ENCODE results near the gene LPIN2. TPM values are rescaled to one million over a fixed set of nuclear protein-coding genes. Genes with fewer than 3 reads are reported as not detected.

LPIN2 gene
- total and polyA plus RNA-seq, 2 of the 13 experiments (the other 11 are each of a cell fraction or from before 2014, with no cell fraction given), result 46.0 to 119 TPM

DNA sequence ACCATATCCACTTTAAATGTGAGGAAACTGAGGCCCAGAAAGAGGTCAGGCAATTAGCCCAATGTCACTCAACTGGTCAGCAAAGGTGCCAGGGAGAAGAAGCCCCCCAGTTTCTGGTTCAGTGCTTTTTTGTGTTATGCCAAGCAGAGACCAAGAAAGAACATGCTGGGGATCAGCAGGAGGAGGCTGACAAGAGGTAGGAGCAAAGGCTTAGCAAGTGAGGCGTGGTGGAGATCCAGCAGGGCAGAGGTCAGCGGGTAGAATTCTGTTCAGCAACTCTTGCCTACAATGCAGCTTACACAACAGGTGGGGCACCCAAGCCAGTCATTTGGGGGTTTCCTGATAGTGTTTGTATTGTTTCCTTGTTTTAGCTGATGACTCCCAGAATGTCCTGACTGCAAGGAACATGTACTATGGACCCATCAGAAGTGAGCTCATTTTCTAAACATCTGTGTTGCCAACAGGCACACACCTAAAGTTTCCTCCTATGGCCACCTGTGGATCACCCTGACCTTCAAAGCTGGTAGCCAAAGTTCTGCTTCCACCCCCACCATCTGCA lies 28.2 kb downstream of the LPIN2 start (continued):
- TF ChIP-seq, protein P1, sequence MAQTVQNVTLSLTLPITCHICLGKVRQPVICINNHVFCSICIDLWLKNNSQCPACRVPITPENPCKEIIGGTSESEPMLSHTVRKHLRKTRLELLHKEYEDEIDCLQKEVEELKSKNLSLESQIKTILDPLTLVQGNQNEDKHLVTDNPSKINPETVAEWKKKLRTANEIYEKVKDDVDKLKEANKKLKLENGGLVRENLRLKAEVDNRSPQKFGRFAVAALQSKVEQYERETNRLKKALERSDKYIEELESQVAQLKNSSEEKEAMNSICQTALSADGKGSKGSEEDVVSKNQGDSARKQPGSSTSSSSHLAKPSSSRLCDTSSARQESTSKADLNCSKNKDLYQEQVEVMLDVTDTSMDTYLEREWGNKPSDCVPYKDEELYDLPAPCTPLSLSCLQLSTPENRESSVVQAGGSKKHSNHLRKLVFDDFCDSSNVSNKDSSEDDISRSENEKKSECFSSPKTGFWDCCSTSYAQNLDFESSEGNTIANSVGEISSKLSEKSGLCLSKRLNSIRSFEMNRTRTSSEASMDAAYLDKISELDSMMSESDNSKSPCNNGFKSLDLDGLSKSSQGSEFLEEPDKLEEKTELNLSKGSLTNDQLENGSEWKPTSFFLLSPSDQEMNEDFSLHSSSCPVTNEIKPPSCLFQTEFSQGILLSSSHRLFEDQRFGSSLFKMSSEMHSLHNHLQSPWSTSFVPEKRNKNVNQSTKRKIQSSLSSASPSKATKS (CRISPR knock-in tag; IDR thresholded peaks at IDR 0.05), result no peak
- TF ChIP-seq ZNF720 (CRISPR knock-in tag; IDR thresholded peaks at IDR 0.05) (no peak), BRCA1 (CRISPR knock-in tag; IDR thresholded peaks at IDR 0.05) (no peak), ATF7 (IDR thresholded peaks at IDR 0.05) (peak; percentile 74), ATF7 (CRISPR knock-in tag; IDR thresholded peaks at IDR 0.05) (peak; percentile 94), SP2 (CRISPR knock-in tag; IDR thresholded peaks at IDR 0.05) (no peak), RFX3 (CRISPR knock-in tag; IDR thresholded peaks at IDR 0.05) (no peak), ZNF335 (CRISPR knock-in tag; IDR thresholded peaks at IDR 0.05) (no peak), ZNF501 (CRISPR knock-in tag; IDR thresholded peaks at IDR 0.05) (peak; percentile 42; the same call in 1 of the 2 replicates), GTF3A (CRISPR knock-in tag; conservative IDR thresholded peaks at IDR 0.05) (no peak), ZIK1 (CRISPR knock-in tag; IDR thresholded peaks at IDR 0.05; ENCODE audit: borderline replicate concordance, low read depth) (no peak), MXD4 (CRISPR knock-in tag; IDR thresholded peaks at IDR 0.05) (0 out of 2 replicates have a peak, but pooled peaks have one; percentile 47), ZNF431 (CRISPR knock-in tag; IDR thresholded peaks at IDR 0.05; ENCODE audit: borderline replicate concordance, low read depth) (no peak), ZFP36 (IDR thresholded peaks at IDR 0.05; ENCODE audit: borderline replicate concordance, low read depth, low read length, partially characterized antibody) (no peak), GLI4 (CRISPR knock-in tag; IDR thresholded peaks at IDR 0.05; ENCODE audit: borderline replicate concordance) (no peak), MAFG (CRISPR knock-in tag; IDR thresholded peaks at IDR 0.05) (no peak), ZNF879 (CRISPR knock-in tag; IDR thresholded peaks at IDR 0.05) (no peak), KDM5A (IDR thresholded peaks at IDR 0.05; ENCODE audit: borderline replicate concordance, low read length) (no peak), HMG20B (CRISPR knock-in tag; conservative IDR thresholded peaks at IDR 0.05) (peak; percentile 76), ZNF292 (CRISPR knock-in tag; IDR thresholded peaks at IDR 0.05; ENCODE audit: borderline replicate concordance, low read depth) (peak; percentile 88; the same call in 1 of the 2 replicates), ISX (CRISPR knock-in tag; conservative IDR thresholded peaks at IDR 0.05) (no peak), MED13 (CRISPR knock-in tag; IDR thresholded peaks at IDR 0.05) (0 out of 2 replicates have a peak, but pooled peaks have one; percentile 54)
- TF ChIP-seq, protein P2, sequence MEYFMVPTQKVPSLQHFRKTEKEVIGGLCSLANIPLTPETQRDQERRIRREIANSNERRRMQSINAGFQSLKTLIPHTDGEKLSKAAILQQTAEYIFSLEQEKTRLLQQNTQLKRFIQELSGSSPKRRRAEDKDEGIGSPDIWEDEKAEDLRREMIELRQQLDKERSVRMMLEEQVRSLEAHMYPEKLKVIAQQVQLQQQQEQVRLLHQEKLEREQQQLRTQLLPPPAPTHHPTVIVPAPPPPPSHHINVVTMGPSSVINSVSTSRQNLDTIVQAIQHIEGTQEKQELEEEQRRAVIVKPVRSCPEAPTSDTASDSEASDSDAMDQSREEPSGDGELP (IDR thresholded peaks at IDR 0.05; ENCODE audit: borderline replicate concordance, low read depth), result peak; percentile 87; the same call in 1 of the 2 replicates
- TF ChIP-seq, protein P3, sequence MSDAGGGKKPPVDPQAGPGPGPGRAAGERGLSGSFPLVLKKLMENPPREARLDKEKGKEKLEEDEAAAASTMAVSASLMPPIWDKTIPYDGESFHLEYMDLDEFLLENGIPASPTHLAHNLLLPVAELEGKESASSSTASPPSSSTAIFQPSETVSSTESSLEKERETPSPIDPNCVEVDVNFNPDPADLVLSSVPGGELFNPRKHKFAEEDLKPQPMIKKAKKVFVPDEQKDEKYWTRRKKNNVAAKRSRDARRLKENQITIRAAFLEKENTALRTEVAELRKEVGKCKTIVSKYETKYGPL (CRISPR knock-in tag; IDR thresholded peaks at IDR 0.05), result peak; percentile 85
- TF ChIP-seq, protein P4, sequence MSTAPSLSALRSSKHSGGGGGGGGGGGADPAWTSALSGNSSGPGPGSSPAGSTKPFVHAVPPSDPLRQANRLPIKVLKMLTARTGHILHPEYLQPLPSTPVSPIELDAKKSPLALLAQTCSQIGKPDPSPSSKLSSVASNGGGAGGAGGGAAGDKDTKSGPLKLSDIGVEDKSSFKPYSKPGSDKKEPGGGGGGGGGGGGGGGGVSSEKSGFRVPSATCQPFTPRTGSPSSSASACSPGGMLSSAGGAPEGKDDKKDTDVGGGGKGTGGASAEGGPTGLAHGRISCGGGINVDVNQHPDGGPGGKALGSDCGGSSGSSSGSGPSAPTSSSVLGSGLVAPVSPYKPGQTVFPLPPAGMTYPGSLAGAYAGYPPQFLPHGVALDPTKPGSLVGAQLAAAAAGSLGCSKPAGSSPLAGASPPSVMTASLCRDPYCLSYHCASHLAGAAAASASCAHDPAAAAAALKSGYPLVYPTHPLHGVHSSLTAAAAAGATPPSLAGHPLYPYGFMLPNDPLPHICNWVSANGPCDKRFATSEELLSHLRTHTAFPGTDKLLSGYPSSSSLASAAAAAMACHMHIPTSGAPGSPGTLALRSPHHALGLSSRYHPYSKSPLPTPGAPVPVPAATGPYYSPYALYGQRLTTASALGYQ (CRISPR knock-in tag; IDR thresholded peaks at IDR 0.05), result peak; percentile 65; the same call in 1 of the 2 replicates

Data from HepG2 (cell line).